ENCODE measurements around the gene PGS1.

DNA sequence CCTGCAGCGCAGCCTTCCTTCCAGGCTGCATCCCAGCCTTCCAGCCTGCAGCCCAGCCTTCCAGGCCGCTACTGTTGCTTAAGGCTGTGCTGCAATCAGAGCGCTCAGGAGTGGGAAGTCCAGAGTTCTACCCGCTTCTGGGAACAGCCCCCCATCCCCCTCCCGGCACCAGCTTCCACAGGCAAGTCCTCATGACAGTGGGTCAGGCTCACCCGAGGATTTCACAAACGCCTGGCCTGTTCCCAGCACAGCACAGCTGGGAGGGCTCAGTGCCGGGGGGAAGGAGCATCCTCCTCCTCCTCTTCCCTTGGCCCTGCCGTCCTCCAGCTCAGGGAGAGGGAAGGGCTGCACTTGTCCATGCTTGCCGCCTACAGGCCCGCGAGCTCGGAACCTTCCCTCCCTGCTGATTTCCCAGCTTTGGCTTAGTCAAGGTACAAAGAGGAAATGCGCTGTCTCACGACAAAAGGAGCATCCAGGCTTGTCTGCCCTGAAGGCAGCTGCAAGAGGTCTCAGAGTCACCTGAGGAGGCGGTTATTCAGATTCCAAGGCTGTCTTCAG, 26.9 kb upstream of the PGS1 start:
- TF ChIP-seq, protein P1, sequence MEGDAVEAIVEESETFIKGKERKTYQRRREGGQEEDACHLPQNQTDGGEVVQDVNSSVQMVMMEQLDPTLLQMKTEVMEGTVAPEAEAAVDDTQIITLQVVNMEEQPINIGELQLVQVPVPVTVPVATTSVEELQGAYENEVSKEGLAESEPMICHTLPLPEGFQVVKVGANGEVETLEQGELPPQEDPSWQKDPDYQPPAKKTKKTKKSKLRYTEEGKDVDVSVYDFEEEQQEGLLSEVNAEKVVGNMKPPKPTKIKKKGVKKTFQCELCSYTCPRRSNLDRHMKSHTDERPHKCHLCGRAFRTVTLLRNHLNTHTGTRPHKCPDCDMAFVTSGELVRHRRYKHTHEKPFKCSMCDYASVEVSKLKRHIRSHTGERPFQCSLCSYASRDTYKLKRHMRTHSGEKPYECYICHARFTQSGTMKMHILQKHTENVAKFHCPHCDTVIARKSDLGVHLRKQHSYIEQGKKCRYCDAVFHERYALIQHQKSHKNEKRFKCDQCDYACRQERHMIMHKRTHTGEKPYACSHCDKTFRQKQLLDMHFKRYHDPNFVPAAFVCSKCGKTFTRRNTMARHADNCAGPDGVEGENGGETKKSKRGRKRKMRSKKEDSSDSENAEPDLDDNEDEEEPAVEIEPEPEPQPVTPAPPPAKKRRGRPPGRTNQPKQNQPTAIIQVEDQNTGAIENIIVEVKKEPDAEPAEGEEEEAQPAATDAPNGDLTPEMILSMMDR (IDR thresholded peaks at IDR 0.05): no peak
- peak in 2 of 3 donors; percentile 92 to 97 for TF ChIP-seq POLR2AphosphoS5 (IDR thresholded peaks at IDR 0.05)
- TF ChIP-seq POLR2A (IDR thresholded peaks at IDR 0.05): peak in 1 of 2 donors; percentile 32
